MM.1S (cell line): ENCODE results near the gene PRPF38A.

ENCODE experiments used
- CTCF ChIP-seq: fragments of 300-600 bp; sonication (generic); IDR thresholded peaks from 2 replicates; pipeline ENCODE4 v1.5.1; 2016; ENCODE audit warnings: antibody characterized with exemption, low read length, mixed read lengths
- EZH2 ChIP-seq: fragments of 300-600 bp; sonication (generic); optimal IDR thresholded peaks from 2 replicates; pipeline ENCODE3; 2017; ENCODE audit warnings: low read depth, mild to moderate bottlenecking, antibody characterized with exemption, low read length, mixed read lengths

GRCh38 chr1:52435211-52435610 is 30.8 kb downstream of the PRPF38A start:
- TF ChIP-seq EZH2, result no peak
- no peak for TF ChIP-seq CTCF
